HCT116 (cell line): ENCODE results near the gene ADGRB3.

Source experiments
- TCF7L2 ChIP-seq: IDR thresholded peaks from 2 replicates; pipeline ENCODE4 v1.7.0; 2011; ENCODE audit warnings: borderline replicate concordance, inconsistent platforms; ENCODE audit not compliant: insufficient read depth, insufficient read length; ENCODE audit errors: extremely low read depth
- TF ChIP-seq, protein P1 (sequence below), 3 experiments: fragments of 200-600 bp in 1 of 3; sonication (generic) in 1 of 3; IDR thresholded peaks in 2 of 3; conservative IDR thresholded peaks in 1 of 3; 2 replicates each; pipeline ENCODE4 v1.5.1; 2012 to 2017; ENCODE audit warnings: low read depth in 2 of 3, low read length in 2 of 3, antibody characterized with exemption in 1 of 3, borderline replicate concordance in 1 of 3, control low read depth in 1 of 3, mild to moderate bottlenecking in 1 of 3, mixed read lengths in 1 of 3, mixed run types in 1 of 3, moderate library complexity in 1 of 3; ENCODE audit not compliant: insufficient read depth in 1 of 3

DNA sequence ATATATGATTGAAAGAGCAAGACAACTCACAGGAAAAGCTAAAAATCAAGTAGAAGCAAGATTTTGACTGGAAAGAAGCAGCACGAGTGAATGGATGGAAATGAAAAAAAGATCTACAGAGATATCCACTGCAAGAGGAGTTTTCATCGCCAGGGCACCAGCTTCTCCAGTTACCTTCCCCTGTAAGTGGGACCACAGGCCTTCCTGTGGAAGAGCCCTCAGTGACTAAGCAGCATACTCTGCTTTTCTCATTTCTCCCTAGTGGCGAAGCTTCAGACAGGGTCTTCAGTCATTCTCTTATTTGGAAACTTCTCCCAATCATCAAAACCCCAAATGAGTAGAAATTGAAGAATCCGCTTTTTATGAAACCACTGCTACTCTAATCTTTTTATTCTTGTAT, 40.5 kb downstream of the ADGRB3 start:
- no peak for TF ChIP-seq TCF7L2
- TF ChIP-seq, protein P1, sequence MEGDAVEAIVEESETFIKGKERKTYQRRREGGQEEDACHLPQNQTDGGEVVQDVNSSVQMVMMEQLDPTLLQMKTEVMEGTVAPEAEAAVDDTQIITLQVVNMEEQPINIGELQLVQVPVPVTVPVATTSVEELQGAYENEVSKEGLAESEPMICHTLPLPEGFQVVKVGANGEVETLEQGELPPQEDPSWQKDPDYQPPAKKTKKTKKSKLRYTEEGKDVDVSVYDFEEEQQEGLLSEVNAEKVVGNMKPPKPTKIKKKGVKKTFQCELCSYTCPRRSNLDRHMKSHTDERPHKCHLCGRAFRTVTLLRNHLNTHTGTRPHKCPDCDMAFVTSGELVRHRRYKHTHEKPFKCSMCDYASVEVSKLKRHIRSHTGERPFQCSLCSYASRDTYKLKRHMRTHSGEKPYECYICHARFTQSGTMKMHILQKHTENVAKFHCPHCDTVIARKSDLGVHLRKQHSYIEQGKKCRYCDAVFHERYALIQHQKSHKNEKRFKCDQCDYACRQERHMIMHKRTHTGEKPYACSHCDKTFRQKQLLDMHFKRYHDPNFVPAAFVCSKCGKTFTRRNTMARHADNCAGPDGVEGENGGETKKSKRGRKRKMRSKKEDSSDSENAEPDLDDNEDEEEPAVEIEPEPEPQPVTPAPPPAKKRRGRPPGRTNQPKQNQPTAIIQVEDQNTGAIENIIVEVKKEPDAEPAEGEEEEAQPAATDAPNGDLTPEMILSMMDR (IDR thresholded peaks at IDR 0.05 in 2 of 3, conservative IDR thresholded peaks at IDR 0.05 in 1 of 3; ENCODE audit: borderline replicate concordance in 1 of 3, insufficient read depth in 1 of 3, low read depth in 2 of 3, low read length in 2 of 3) = no peak
